Pancreas (tissue), 10 donors: Measurements from ENCODE around the gene KRT4. TPM values are rescaled to one million over a fixed set of nuclear protein-coding genes. Genes with fewer than 3 reads are reported as not detected.

ENCODE experiments used
- ATAC-seq, 4 donors: fragments of 200-7000 bp; cut with Tn5 transposase; one replicate each; pipeline versions ENCODE4 v1.8.0 to v1.9.1; 2020; ENCODE audit warnings: mild to moderate bottlenecking in 4 of 4, moderate library complexity in 4 of 4
- DNase-seq, 6 donors: peaks; one replicate each; pipeline ENCODE4 v3.0.0-alpha.2; 2020
- FAIRE-seq: peaks from 2 replicates; lab custom pipeline; 2012; peaks lifted over from hg19 to GRCh38; lab: Jason Lieb, UNC
- H3K27ac ChIP-seq, 4 donors: fragments of 200-600 bp; sonication (generic); 1 replicate in 3 of 4; 2 replicates in 1 of 4; pipeline versions ENCODE4 v1.5.0 to v1.8.0; 2020
- H3K27me3 ChIP-seq, 4 donors: fragments of 200-600 bp; one replicate each; pipeline ENCODE4 v1.8.0; 2021
- H3K36me3 ChIP-seq, 3 donors: fragments of 200-600 bp; sonication (generic) in 1 of 3; one replicate each; pipeline versions ENCODE4 v1.5.0 to v1.8.0; 2020 to 2021
- H3K4me1 ChIP-seq, 3 donors: fragments of 200-600 bp; one replicate each; pipeline ENCODE4 v1.8.0; 2021
- H3K4me3 ChIP-seq, 4 donors: fragments of 200-600 bp; sonication (generic) in 2 of 4; one replicate each; pipeline versions ENCODE4 v1.5.0 to v1.8.0; 2020 to 2021
- H3K9me3 ChIP-seq, 4 donors: fragments of 200-600 bp; one replicate each; pipeline ENCODE4 v1.8.0; 2021
- WGBS, 2 donors: extraction: QIAGEN DNeasy Blood & Tissue Kit; methylation state at CpG; one replicate each; pipeline ENCODE4 v1.1.7; 2013; 5-methylcytosine and 5-hydroxymethylcytosine counted together
- intact Hi-C, 3 donors: fragments of 100-400 bp; cut with DNase I; formaldehyde crosslinking; loops; one replicate each; pipeline versions ENCODE4 v1.11.1 to v1.14.2; 2022
- polyA plus RNA-seq, 2 donors: library from polyadenylated mRNA; stranded (reverse); fragments of 200-250 nt; gene quantifications; one replicate each; pipeline ENCODE4 v1.2.3, GENCODE V29; 2013
- total RNA-seq, 6 donors: library from RNA; stranded (reverse); fragmentation: NEBNext Ultra II Directional in 4 of 6; extraction: Animal tissue kit (Norgen Biotek cat#: 25700) in 4 of 6; gene quantifications; one replicate each; pipeline versions ENCODE4 v1.2.1 to v1.2.4, GENCODE V29; 2021 to 2023
- TF ChIP-seq, protein P1 (sequence below), 4 donors: fragments of 200-600 bp; sonication (generic) in 3 of 4; IDR thresholded peaks; one replicate each; pipeline versions ENCODE4 v1.5.0 to v1.8.0; 2021; ENCODE audit warnings: antibody characterized with exemption in 4 of 4
- donor health status: healthy with polysubstance abuse.
- donor health status: DM: no; HTN: no; CAD: no; lungs with moderate emphysema.
- donor health status: DM: no; HTN: no; CAD: no.
- donor health status: control.
- donor health status: control.
- donor health status: Bipolar disorder and iron deficiency.
- donor health status: DM: yes; HTN: yes; CAD: no.
- donor health status: DM: no; HTN: no; CAD: no.
- donor health status: DM: no; HTN: no; CAD: no.
- donor health status: DM: yes; HTN: yes; CAD: no.

KRT4 gene
- total and polyA plus RNA-seq, 8 donors = 0.09 to 1.9 (median 0.26) TPM; not detected in 1

DNA sequence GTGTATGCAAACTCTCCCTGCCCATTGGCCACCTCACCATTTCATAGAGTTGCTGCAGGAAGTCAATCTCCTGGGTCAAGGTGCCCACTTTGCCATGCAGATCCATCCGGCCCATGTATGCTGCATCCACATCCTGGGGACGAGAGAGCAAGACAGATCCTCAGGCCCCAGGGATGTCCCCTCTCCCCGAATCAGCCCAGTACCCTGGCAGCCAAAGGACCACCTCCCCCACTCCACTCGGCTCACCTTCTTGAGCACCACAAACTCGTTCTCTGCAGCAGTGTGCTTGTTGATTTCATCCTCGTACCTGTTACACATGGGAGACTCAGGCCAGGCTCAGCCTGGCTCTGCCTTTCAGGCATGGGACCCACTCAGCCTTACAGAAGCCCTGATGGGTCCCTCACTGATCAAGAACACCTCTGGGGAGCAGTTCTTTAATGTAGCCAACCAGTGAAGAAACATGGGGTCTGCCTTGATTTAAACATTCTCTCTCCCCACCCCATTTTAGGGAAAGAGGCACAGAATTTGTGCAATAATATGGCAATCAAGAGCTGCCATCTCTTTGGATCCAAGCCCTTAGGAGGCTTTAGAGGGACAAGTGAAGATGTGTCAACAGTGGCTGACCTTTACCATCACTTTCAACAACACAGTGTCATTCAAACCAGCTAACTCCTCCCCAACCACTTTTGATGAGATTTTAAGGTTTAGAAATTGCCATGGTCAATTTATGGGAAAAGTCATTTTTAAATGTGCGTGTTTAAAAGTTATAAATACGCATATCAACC, 16.3 kb upstream of the KRT4 start:
- no peak for ATAC-seq
- TF ChIP-seq, protein P1, sequence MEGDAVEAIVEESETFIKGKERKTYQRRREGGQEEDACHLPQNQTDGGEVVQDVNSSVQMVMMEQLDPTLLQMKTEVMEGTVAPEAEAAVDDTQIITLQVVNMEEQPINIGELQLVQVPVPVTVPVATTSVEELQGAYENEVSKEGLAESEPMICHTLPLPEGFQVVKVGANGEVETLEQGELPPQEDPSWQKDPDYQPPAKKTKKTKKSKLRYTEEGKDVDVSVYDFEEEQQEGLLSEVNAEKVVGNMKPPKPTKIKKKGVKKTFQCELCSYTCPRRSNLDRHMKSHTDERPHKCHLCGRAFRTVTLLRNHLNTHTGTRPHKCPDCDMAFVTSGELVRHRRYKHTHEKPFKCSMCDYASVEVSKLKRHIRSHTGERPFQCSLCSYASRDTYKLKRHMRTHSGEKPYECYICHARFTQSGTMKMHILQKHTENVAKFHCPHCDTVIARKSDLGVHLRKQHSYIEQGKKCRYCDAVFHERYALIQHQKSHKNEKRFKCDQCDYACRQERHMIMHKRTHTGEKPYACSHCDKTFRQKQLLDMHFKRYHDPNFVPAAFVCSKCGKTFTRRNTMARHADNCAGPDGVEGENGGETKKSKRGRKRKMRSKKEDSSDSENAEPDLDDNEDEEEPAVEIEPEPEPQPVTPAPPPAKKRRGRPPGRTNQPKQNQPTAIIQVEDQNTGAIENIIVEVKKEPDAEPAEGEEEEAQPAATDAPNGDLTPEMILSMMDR (IDR thresholded peaks at IDR 0.05) = no peak
- intact Hi-C loops = no loop called here
- H3K9me3 ChIP-seq = no peaks in the 10 kb centered on the region
- DNase-seq = no peak
- H3K4me1 ChIP-seq = no peaks in the 10 kb centered on the region
- 59 to 60% methylated on average over 8 of the region's 8 CpGs for WGBS, 2 donors
- FAIRE-seq = no peak
- no peak overlapping the region for H3K4me3 ChIP-seq
- no peaks in the 10 kb centered on the region for H3K36me3 ChIP-seq
- H3K27me3 ChIP-seq = no peaks in the 10 kb centered on the region
- H3K27ac ChIP-seq = no peak overlapping the region

DNA sequence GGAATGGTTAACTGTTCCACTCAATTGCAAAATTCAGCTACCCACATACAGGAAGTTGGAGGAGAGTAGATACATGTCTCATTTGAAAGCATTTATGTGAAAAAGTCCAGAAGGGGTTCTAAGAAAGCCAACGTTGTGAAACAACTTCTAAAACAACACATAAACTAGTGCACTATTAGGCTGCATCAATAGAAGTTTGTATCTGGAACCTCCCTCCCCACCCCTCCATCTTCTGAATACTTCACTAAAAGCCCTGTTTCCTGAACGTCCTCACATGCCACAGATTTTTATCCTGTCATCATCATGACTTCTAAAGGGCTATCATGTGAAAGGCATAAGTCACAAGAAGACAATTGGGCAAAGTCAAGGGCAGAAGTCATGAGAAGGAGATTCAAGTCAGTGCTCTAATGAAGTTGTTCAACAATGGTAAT, 14.7 kb upstream of the KRT4 start:
- no peaks in the 10 kb centered on the region for H3K4me1 ChIP-seq

DNA sequence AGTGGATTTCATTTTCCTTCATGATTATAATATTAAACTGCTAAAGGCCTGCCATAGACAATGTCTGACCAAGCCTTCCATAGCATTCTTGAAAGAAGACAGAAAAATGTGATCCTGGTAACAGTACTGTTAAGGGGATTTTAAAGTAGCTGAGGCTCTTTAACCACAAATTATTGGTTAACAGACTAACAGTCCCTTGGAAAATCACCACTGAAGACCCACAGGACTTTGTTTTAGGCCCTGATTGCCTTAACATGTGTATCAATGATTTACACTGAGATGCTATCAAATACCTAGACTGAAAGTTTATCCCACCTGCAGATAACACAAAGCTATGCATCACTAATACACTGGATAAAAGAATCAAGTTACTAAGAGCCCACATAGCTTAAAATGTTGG, 14.2 kb upstream of the KRT4 start:
- Histone ChIP-seq H3K27me3 (no peaks in the 10 kb centered on the region), H3K4me1 (no peaks in the 10 kb centered on the region), H3K4me3 (no peak overlapping the region), H3K27ac (no peak overlapping the region), H3K9me3 (no peaks in the 10 kb centered on the region), H3K36me3 (no peaks in the 10 kb centered on the region)
- FAIRE-seq = no peak
- intact Hi-C loops = no loop called here
- no peak for ATAC-seq
- DNase-seq = no peak
- TF ChIP-seq, protein P1 (IDR thresholded peaks at IDR 0.05) = no peak

More for the DNA sequence above, 14.7 kb upstream of the KRT4 start:
- Histone ChIP-seq H3K9me3 (no peaks in the 10 kb centered on the region), H3K27me3 (no peaks in the 10 kb centered on the region), H3K4me3 (no peak overlapping the region), H3K36me3 (no peaks in the 10 kb centered on the region), H3K27ac (no peak overlapping the region)
- no peak for DNase-seq
- intact Hi-C loops = no loop called here
- 16 to 17% methylated on average over 2 of the region's 2 CpGs for WGBS, 2 donors
- FAIRE-seq = no peak
- no peak for ATAC-seq
- TF ChIP-seq, protein P1 (IDR thresholded peaks at IDR 0.05) = no peak

DNA sequence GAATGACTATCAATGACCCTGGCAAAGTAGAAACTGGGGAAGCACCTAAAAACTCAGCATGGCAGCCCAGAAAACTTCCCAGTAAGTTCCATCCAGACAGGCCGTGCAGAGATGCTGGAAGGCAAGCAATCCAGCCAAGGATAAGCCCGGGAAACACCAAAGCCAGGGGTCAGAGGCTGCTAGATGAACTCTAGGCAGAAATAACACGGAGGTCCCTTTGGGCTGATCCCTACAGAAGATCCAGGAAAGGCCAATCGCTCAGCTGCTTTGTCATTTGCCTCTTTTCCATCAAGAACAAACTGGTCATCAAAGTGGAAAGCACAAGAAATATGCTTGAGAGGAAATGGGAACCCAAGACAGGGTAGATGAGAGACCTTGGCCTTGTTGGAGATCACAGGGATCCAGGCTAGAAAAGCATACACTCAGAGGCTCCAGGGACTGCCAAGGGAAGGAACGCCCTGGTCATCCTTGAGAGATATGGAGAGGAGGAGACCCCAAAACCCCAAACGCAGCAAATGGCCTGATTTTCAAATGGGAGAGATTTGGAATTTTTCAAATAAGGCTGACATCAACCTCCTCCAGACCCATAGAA, 13.7 kb upstream of the KRT4 start:
- Histone ChIP-seq H3K4me3 (no peak overlapping the region), H3K9me3 (no peaks in the 10 kb centered on the region), H3K36me3 (no peaks in the 10 kb centered on the region), H3K4me1 (no peaks in the 10 kb centered on the region), H3K27ac (no peak overlapping the region), H3K27me3 (no peaks in the 10 kb centered on the region)
- intact Hi-C loops = no loop called here
- ATAC-seq (no peak), FAIRE-seq (no peak), DNase-seq (no peak)
- WGBS, 2 donors = 70 to 75% methylated on average over 6 of the region's 6 CpGs
- TF ChIP-seq, protein P1 (IDR thresholded peaks at IDR 0.05) = no peak
